Measurements from ENCODE around the gene RORC.
A peak's percentile ranks its signal among the peaks of the same experiment; 100 is the strongest.
"Not testable (repeated sequence)": the region's sequence is repeated elsewhere in the genome, so short reads cannot be mapped to it uniquely, and the experiment has no call there.

Gene RORC

DNA sequence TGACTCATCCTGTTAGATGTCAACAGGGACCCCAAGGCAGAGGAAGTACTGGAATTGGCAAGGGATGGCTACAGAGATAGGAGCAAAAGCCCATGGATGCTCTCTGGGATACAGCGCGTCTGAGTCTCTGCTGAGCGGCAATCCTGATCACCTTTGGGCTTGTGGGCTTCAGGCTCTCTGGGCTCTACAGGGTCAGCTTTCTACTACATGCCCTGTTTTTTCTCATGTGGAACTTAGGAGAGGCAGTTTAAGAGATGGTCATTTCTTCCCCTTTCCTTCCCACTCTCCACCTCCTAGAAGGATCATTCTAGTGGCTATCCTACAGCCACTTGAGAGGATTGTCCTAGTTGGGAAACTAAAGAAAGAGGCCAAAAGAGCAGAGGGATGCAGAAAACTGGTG lies 27.7 kb downstream of the RORC start:
- DNase-seq: no peak

DNA sequence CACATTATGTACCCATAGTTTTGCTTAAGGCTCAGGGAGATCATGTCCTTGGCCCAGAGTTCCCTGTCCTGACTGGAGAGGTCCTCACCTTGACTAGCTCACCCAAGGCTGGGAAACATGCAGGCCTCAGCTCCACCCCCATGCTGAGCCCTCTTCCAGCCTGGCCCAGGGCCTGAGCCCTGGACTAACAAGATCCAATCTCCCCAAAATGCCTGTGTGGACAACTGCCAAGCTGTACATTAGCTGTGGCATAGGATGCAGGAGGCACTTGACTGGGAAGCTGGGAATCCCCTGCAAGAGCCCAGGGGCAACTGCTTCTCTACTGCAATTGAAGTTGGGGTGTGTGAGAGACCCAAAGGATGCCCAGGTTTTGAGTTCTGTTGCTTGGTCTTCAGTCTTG lies 28.4 kb downstream of the RORC start:
- no peak for DNase-seq

DNA sequence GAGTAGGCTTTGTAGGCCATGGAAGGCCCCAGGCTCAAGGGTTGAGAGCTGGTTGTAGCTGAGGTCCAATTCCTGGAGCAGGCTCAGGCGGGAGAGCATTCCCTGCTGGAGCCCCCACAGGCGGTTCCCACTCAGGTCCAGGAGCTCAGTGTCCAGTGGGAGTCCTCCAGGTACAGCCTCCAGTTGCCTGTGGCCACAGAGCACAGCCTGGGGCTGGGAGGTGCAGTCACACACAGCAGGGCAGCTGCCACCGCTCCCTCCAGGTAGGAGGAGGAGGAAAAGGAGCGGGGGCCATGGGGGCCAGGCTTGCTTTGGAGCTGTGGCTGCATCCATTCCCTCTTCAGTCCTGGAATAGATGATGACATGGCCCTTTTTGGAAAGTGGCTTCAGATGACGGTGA lies 29.2 kb downstream of the RORC start:
- no peak for DNase-seq

DNA sequence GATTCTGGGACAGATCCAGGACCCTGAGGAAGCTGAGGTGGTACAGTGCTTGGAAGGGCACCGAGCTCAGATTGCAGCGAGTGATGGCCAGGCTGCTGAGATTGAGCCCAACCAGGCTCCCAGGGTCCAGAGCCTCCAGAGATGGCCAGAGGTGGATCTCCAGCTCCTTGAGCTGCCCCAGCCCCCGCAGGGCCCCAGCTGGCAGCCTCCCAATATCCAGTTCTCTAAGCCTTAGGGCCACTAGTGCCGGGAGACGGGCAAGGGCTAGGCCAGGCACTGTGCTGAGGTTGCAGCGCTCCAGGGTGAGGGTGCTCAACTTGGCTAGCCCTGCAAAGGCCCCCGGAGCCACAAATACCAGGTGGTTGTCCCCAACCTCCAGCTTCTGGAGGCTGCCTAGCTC lies 29.8 kb downstream of the RORC start:
- no peak for DNase-seq

DNA sequence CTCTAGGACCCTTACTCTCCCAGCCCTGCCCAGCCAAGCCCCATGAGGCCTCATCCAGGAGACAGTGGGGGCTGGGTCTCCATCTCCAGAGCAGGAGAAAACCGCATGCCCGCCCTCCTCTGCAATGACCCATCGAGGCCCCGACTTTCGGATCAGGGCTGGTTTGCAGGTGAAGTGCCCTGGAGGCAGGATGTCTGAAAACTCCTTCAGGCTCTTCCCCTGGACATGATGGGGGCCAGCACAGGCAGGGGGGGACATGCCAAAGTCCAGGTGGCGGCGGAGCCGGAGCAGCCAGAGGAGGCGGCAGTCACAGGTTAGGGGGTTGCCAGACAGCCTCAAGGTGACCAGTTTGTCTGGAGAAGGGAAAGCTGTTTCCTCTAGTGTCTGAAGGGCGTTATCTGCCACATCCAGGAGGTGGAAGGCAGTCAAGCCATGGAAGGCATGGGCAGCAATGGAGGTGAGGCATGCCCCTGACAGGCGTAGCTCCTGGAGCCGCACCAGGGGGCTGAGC lies 30.2 kb downstream of the RORC start:
- no peak for DNase-seq

DNA sequence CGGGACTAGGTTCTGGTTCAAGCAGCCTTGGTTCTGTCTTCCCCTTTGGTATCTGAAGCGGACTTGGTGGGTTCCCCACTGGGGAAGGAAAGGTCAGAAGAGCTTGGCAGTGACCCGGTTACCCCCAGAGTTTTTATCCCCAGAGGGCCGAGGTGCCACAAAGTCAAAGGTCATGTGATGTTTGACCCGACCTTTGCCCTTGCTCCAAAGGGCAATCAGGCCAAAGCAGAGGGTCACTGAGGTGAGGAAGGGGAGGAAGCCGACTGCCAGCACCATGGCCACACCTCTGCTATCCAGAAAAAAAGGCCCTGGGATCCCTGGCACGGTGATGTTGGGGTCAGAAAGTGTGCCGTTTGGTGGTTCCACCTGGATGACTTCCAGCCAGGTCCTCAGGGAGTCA lies 30.8 kb downstream of the RORC start:
- no peak for DNase-seq

DNA sequence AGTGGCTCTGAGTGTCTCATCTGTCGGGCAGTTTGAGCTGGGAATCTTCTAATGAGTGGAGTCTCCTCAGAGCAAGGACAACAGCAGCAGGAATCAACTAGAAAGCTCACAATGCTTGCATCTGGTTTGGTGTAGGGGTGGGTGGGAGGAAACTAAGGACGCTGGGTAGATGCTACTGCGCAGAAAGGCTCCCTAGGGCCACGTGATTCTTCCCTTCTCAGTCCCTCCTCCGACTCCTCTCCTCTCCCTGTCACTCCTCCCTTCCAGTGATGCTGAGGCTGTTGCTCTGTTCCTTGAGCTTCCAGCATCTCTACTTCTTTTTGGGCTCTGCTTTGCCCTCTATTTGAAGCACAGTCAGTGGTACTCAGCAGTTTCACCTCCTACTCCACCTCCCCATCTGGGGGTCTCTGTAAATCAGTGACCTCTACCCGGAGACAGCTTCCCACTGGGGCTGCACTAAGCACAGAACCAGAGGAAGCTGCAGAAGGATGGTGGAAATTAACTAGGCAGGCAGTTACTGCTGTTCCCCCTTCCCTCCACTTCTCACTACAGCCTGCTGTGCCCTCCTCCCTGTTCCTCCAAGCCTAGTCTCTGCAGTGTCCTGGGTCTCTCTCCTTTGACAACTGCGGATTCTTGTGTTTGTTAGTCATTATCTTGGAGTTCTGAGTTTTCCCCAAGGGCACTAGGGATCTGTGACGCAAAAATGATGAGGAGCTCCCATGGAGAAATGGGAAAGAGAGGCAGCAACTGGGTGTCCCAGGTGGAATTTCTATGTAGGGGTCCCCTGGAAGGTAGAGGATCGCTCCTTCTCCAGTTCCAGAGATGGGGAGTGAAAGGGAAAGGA lies 32.2 kb downstream of the RORC start:
- no peak for DNase-seq

DNA sequence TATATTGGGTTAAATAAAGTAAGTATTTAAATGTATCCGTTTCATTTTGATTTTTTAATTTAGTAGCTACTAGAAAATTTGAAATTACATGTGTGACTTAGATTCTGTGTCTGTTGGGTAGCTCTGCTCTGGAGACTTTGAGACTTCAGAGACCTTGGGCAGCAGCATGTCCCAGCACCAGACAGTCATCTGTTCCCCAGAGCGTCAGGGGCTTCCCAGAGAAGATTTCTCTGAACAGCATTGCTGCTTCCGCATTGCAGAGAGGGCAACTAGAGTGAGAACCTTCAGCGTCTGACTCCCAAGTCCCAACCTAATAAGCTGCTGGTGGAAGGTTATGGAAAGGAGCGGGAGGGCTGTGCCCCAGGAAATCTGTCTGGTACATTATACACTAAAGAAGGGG lies 33.0 kb downstream of the RORC start:
- DNase-seq: no peak

DNA sequence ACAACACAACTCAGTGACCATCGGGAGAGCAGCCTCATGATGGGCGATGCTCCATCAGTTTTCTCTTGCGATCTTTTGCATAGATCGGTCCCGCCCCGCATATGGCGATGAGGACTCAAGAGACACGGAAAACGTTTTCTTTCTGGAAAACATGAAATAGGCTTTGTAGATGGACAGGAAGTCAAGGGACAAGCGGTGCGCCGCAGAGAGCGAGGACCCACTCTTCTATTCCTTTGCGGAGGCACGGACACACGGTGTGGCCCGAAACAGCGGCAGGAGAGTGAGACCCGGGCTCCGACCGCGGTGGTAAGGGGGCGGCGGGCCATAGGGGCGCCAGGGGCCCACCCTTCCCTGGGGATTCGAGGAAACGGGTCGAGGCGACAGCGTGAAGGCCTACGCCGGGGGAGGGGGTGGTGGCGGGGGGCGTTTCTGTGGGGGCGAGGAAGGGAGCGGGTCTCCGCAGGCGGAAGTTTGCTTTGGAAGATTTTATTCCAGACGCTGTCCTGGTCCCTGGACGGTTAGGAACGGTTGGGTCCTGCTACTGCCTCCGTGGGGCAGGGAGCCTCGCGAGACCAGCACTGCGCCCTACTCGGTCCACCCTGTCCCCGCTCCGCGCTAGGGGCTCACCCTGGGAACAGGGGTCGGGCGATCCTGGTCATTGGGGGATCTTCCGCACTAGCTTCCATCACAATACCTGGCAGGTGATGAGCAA lies 40.5 kb downstream of the RORC start:
- DNase-seq: no peak

DNA sequence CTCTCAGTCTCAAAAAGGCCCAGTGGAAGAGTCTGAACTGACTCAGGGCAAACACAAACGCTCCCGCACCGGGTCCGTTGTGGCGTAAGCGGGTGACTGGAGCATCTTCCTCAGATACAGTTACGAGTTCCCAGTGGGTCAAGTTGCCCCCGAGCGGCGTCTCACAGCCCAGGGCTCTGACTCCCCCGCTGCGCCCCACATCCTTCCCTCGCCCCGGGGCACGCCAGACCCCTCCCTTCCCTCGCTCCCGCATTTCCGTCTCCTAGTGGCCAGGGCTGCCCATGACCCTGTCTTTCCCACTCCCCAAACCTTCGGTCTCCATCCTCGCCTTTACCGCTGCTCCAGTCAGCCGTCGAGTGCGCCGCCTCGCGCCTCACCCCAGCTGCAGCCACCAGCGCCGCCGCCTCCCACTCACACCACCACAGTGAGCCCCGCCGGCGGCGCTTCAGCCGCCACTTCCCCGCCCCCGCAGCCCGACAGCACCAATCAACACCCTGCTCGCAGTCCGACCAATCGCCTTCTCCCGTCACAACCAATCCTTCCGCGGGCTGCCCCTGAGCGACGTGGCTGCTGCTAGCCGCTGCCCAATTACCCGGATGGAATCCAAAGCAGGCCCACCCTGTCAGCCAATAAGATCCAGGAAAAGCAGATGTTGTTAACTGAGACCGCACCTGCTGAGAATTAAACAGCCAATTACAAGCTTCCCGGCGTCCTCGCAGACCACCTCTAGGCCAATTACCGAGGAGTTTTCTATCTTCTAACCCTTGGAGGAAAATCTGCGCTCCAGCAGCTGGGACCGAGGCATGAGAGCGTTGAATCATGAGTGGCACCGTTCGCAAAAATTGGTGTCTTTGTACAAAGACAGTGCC lies 41.3 kb downstream of the RORC start, which contains the start of gene TDRKH:
Gene TDRKH (minus strand): TSS at position 430 of the 869 bp plus-strand sequence. CDS start 7,478 bp downstream, outside the sequence.
- DNase-seq: peak; percentile 99

DNA sequence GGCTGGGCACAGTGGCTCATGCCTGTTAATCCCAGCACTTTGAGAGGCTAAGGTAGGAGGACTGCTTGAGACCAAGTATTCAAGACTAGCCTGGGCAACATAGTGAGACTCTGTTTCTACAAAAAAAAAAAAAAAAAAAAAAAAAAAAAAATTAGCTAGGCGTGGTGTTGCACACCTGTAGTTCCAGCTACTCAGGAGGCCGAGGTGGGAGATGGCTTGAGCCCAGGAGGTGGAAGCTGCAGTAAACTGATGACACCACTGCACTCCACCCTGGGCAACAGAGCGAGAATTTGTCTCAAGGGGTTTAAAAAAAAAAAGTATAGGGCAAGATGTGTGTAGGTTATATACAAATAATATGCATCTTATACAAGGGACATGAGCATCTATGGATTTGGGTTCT lies 43.9 kb downstream of the RORC start:
- DNase-seq: no peak

DNA sequence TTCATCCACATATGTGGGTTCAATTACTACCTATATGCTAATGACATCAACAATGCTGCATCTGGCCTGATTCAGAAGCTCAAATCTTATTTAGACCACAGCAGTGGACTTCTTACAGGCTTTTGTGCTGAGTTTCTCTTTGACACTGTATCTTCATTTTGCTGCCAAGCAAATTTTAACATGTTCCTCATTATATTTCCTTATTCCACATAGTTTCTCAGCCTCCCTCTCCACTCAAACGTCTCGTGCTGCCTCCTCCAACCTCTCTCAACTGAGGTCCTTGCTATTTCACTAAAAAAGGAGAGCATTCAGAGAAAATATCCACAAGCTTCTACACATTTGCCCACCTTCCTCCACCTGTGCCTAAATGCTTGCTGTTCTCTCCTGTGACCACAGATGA lies 47.8 kb downstream of the RORC start:
- no peak for DNase-seq

DNA sequence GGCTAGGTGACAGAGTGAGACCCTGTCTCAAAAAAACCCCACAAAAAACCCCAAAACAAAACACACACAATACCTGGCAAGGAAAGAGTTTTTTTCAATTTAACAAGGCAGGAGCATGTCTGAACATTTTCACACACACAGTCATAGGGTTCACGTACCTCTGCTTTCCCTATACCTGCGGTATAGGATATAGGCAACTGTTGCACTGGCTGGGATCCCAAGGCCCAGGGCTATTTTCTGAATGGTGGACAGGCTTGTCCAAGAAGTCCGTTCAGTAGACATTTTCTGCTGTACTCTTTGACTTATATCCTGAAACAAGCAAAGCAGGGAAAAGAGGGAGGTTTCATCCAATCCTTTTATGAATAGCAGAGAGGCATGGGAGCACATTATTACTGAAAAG lies 48.9 kb downstream of the RORC start:
- DNase-seq: no peak

DNA sequence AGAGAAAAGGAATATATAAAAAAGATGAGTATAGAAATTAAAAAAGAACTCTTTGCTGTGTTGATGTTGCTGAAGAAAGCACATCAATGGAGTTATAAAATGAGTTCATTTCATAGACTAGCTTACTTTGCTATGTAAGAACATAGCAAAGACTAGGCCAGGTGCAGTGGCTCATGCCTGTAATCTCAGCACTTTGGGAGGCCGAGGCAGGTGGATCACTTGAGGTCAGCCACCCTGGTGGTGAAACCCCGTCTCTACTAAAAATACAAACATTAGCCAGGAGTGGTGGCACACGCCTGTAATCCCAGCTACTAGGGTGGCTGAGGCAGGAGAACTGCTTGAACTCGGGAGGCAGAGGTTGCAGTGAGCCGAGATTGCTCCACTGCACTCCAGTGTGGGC lies 49.6 kb downstream of the RORC start:
- DNase-seq: not testable (repeated sequence)

DNA sequence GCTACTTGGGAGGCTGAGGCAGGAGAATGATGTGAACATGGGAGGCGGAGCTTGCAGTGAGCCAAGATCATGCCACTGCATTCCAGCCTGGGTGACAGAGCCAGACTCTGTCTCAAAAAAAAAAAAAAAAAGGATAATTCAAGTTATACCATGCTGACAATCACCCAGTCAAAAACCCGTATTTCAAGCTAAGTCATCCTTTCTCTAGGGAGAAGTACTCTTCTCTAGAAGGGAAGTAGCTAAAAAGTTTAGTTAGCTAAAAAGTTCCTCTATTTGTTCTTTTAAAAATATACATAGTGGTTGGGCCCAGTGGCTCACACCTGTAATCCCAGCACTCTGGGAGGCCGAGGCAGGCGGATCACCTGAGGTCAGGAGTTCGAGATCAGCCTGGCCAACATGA lies 50.9 kb downstream of the RORC start:
- DNase-seq: not testable (repeated sequence)

DNA sequence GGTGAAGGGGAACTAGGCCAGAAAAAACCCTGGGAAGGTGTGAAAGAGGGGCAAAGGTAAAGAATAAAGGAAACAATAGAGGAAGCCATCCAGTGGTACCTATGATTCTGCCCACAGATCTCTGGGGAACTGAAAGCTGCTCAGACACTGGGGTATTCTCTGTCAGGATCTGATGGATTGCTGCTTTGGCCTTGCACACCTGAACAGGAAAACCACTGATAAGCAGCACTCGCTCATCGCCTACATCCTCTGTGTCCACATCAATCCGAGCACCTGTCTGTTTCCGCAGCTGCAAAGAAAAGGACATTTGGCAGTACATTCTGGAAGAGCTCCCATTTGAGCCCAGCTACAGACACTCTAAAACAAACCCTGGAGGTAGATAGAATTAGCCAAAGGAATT lies 51.8 kb downstream of the RORC start:
- no peak for DNase-seq

DNA sequence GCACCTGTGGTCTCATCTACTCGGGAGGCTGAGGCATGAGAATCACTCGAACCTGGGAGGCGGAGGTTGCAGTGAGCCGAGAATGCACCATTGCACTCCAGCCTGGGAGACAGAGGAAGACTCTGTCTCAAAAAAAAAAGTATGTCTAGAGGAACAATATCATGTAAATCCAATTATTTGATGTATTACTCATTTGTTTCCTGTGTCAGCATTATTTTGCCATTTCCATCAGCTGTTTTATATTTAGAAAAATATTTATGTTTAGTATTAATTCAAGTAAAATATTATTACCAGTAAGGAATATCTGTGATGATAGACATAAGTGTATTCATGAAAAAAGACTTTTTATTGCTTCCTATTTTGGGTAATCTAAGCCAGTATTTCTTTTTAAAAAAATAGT lies 54.3 kb downstream of the RORC start:
- no peak for DNase-seq

DNA sequence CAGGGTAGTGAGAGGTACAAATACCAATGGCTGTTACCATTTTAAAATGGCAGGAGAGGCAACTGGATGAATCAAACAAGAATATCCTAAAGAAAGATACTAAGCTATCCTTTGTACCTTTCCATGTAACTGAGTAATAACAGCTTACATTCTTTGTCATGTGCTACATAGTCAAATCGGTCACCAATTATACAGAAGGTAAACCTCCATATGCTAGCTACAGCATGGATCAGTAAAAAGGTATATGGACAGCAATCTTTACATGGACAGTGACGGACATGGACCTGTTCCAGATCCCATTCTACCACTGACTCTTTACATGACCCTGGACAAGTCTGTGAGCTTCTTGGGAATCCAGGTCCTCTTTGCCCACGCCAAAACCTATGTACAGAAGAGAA lies 54.9 kb downstream of the RORC start:
- DNase-seq: no peak

DNA sequence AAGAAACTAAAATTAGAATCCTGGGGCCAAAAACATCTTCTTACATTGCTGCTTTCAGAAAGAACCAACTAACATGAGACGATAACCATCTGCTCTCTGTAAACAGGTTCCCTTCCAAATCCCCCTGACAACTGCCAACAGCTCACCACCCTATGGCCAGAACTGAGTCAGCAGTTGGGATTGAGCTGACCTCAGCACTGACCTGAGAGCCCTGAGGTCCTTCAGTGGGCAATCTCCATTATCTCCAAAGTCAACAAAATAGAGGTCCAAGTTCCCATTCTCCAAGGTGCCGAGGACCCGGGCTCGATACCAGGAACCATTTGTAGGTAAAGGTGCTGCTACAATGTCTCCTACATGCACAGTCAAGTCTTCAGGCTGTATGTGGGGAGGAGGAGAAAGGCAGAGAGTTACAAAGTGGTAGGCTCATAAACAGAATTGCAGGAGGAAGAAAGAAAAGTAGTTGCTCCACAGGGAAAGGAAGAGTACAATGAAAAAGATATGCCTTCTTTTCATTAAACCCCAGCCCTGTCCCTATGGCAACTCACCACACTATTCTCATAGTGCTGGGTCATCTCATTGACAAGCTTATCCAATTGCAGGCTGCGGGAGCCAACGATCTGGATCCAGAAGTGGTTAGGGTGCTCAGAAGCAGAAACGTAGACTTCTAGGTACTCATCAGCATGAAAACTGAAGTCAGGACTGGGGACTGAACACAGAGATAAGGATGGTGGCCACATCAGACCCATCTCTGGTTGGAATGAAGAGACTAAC lies 55.5 kb downstream of the RORC start:
- DNase-seq: no peak

DNA sequence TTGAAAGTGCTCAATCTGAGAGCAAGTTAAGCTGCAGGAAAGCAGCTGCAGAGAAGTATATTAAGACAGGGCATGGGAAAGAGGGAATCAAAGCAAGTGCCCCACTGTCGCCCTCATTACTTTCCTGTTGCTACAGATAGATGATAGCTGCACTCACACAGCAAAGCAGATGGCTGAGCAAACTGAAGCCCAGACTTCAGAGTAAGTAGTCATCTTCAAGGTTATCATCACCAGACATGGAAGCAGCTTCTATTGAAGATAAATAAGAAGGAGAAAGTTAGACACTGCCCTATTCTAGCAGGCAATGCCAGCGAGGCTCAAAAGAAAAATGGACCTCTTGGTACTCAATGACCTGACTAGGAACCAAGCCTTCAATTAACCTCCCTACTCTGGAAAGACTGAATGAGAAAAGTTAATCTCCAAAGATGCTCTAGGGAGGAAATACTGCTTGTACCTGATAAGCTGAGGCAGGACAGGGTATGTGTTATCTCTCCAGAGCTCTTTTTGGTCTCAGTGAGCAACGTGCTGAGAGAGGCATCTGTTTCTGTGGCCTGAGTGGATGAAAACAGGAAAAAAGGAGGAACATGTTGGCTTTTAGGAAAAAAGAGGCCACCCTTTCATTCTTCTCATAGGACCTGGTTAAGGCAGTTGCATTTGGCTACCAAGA lies 57.2 kb downstream of the RORC start:
- no peak for DNase-seq

DNA sequence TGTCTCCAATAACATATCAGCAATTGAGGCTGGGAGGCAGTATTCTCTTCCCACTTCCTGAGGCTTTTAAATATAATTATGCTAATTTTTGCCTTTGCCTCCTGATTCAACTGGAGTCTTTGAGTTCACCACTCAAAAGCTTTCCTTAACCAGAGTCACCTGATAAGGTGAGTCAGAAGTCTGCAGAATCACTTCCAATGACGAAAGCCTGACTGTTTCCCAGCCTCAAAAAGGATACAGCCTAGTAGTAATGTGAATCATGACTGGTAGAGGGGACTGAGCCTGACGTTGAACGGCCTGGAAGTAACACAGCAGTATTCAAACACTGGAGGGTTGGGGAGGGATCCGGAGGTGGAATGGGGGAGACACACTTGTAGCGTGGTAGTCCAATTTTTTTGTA lies 57.9 kb downstream of the RORC start:
- no peak for DNase-seq

DNA sequence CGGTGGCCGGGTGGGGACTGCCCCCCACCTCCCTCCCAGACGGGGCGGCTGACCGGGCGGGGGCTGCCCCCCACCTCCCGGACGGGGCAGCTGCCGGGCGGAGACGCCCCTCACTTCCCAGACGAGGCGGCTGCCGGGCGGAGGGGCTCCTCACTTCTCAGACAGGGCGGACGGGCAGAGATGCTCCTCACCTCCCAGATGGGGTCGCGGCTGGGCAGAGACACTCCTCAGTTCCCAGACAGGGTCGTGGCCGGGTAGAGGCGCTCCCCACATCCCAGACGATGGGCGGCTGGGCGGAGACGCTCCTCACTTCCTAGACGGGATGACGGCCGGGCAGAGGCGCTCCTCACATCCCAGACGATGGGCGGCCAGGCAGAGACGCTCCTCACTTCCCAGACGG lies 62.3 kb downstream of the RORC start:
- DNase-seq: not testable (repeated sequence)
